GM13977 (cell line): ENCODE data around the gene CORO2B.

Experiments used
- DNase-seq: peaks from one replicate; pipeline ENCODE4 v3.0.0; 2012; ENCODE audit warnings: low spot score
- CTCF ChIP-seq: IDR thresholded peaks from 2 replicates; pipeline ENCODE4 v1.5.1; 2012; ENCODE audit warnings: mild to moderate bottlenecking, control low read depth; ENCODE audit not compliant: insufficient read depth; ENCODE audit errors: extremely low read depth, missing control alignments
- in situ Hi-C: fragments of 300-500 bp; cut with MboI; formaldehyde crosslinking; loops from one replicate; pipeline ENCODE4 v1.12.0; 2022; ENCODE audit warnings: low sequenced_read_pairs, low pct_unique_long_range_greater_than_20kb, mixed read lengths, inconsistent platforms; ENCODE audit not compliant: unreplicated experiment

CORO2B gene

GRCh38 chr15:68695061-68695595 lies 116.3 kb downstream of the CORO2B start:
- TF ChIP-seq CTCF: no peak
- in situ Hi-C loops: no loop called here
- no peak for DNase-seq

- no peak for DNase-seq
- in situ Hi-C loops: no loop called here
- no peak for TF ChIP-seq CTCF
Measured at GRCh38 chr15:68696414-68697363, 117.9 kb downstream of the CORO2B start.

GRCh38 chr15:68697711-68698690 lies 119.2 kb downstream of the CORO2B start:
- no peak for DNase-seq
- in situ Hi-C loops: no loop called here
- TF ChIP-seq CTCF: no peak

GRCh38 chr15:68698708-68699107 lies 119.9 kb downstream of the CORO2B start:
- in situ Hi-C loops: no loop called here
- TF ChIP-seq CTCF: no peak
- no peak for DNase-seq

- in situ Hi-C loops: no loop called here
- TF ChIP-seq CTCF: no peak
- no peak for DNase-seq
Measured at GRCh38 chr15:68699124-68699880, 120.5 kb downstream of the CORO2B start.
